CD4-positive, alpha-beta T cell treated with Interleukin-10 for 1 hour (primary cell): Measurements from ENCODE around the gene DHRS12.

Experiments
- DNase-seq: peaks from one replicate; pipeline ENCODE4 v3.0.0-alpha.2; 2020

Gene DHRS12, protein sequence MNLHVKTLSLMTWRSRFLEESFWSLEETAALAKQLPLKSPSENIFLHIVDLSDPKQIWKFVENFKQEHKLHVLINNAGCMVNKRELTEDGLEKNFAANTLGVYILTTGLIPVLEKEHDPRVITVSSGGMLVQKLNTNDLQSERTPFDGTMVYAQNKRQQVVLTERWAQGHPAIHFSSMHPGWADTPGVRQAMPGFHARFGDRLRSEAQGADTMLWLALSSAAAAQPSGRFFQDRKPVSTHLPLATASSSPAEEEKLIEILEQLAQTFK

GRCh38 chr13:51803422-51804294 is at the start of gene DHRS12:
DHRS12 (minus strand) TSS chr13:51804163; CDS start chr13:51799659, 4,504 bp downstream.
- peak; percentile 92 for DNase-seq

DNA sequence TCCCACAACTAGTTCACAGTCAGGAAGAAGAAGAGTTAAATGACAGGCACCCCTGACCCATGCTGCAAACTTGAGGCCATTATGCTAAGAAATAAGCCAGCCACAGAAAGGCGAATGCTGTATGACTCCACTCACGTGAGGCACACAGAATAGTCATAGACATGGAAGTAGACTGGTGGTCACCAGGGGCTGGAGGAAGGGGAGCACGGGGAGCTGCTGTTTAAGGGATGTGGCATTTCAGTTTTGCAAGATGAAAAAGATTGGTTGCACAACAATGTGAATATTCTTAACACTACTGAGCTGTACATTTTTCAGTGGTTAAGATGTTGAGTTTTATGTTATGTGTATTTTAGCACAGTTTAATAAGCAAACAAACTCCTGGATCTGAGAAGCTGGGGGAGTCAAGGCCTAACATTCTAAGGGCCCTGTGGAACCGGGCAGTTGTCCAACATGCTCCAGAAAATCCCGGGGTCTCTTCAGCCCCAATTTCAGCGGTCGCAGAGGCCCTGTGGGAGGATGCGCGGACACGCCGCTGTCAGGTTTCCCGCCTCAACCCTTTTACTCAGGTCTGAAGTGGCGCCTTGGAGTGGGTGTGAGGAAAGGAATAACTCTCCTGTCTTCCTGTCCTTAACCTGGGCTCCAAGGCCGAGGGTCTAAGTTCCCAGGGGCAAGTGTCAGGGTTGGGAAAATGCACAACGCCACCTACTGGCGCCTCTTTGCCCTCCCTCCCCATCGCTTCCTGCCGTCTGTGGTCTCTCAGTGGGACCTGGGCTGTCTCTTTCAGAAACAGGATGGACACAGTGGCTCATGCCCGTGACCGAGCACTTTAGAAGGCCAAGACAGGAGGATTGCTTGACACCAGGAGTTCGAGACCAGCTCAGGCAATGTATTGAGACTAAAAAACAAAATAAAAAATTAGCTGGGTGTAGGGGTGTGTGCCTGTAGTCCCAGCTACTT is 45.5 kb upstream of the DHRS12 start:
- DNase-seq = peak; percentile 32

DNA sequence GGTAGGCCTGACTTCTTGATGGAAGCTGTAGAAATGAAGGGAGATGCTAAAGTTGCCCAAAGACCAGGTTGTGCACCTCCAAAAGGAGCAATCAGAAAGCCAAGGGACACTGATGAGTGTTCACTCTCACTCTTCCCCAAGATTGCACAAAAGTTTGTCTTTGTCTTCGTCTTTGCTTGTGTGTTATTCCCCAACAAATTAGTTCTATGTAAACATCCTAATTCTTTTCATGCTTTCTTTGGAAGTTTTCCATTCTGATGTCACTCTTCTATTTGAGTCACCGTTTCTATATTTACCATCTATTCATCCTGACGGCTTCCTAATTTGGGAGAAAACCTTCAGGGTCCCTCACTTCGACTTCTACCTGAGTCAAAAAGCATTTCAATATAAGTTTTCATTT is 44.7 kb upstream of the DHRS12 start:
- DNase-seq = no peak

GRCh38 chr13:51846756-51847155 is 42.8 kb upstream of the DHRS12 start:
- no peak for DNase-seq

DNA sequence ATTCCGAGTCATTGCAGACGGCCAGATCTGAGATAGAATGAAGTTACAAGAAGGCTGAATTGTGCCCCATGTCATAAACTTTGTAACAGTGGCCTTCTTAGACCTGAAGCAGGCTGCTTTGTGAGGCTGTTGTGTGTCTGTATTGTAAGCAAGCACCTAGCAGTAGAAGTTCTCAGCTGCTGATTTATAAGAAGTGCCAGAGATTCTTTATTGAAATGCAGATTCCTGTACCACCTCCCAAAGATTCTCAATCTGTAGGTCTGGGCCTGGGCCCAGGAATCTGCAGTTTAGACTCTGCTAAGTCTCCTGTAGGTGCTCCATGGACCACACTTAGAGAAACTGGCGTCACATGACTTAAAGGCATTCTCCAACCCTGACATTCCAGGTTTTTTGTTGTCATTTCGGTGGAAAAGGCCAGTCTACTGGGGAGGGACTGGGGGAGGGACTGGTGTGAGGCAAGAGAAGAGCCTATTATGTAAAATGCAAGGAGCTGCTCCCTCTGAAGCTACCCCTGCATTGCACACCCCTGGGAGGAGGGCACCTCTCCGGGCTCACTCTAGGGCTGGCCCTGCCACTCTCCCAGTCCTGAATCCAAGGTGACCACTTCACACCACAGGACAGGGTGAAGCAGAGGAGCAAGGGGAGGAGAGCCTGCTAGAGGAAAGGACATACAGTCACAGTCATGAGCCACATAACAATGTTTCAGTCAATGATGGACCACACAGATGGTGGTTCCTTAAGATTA is 41.8 kb upstream of the DHRS12 start:
- no peak for DNase-seq

DNA sequence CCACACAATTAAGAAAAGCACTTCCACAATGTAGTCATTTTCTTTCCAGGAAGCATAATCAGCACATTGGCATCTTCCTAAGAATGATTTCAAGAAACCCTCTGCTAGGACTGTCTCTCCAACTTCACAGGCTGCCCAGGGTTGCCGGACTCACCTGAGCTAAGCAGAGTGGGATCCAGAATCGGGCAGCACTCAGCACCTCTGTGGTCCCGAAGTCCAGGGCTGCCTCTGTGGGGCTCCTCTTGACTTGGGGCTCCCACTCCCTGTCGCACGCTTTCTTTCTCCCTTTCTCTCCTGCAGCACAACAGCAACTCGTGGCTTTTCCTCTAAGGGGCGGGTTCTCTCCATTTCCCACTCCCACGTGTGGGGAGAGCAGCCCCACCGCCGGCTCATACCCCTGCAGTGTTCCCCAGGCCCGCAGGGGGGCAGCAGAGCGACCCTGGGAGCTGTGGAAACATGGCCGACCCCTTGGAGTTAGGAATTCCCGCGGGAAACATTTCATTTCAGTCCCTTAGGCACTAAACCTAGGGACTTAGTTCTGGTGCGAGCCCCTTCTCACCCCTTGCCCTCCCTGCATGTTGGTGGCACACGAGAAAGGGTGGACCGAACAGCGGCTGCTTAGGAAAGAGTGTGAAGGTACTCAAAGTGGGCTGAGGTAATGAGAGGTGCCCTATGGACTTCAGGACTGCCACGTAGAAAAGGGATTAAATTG is 41.1 kb upstream of the DHRS12 start, which contains the start of gene TMEM272:
TMEM272 (minus strand) TSS at position 316 of the 712 bp plus-strand sequence. CDS start 6,647 bp downstream, outside the sequence.
- peak; percentile 55 for DNase-seq

- DNase-seq = no peak
These were observed 39.6 kb upstream of the DHRS12 start for GRCh38 chr13:51843529-51843928.

DNA sequence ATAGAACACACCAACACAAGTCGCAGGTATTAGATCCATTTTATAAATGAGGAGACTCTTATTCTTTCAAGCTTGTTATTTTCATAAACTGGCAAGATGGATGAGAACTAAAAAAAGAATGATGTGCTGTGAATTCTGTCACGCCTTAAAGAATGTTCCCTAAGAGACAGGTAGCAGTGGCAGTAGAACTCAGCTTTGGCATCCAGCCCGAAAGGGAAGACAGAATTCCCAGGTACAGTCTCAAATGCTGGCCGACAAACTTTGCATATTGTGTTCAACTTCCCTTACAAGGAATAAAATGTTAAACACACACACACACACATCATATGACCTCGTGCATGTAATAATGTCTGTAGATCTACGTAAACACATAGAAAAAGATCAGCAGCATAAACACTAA is 37.8 kb upstream of the DHRS12 start:
- no peak for DNase-seq

DNA sequence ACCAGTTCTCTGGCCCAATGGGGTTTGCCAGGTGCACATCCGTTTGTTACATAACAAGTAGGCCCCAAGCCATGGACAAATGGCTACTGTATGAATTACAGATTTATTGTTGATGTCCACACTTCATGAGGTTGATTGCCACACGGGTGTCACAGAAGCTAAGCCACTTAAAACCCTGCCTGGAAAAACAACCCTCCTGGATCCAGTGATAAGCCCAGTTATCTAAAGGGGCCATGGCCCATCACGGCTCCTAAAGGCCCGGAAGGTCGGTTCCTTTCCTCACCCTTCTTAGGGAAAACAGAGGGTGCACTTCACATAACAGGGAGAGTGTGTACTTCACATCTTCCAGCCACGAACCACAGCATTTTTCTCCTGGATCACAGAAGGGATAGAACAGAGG is 37.0 kb upstream of the DHRS12 start:
- DNase-seq = no peak

DNA sequence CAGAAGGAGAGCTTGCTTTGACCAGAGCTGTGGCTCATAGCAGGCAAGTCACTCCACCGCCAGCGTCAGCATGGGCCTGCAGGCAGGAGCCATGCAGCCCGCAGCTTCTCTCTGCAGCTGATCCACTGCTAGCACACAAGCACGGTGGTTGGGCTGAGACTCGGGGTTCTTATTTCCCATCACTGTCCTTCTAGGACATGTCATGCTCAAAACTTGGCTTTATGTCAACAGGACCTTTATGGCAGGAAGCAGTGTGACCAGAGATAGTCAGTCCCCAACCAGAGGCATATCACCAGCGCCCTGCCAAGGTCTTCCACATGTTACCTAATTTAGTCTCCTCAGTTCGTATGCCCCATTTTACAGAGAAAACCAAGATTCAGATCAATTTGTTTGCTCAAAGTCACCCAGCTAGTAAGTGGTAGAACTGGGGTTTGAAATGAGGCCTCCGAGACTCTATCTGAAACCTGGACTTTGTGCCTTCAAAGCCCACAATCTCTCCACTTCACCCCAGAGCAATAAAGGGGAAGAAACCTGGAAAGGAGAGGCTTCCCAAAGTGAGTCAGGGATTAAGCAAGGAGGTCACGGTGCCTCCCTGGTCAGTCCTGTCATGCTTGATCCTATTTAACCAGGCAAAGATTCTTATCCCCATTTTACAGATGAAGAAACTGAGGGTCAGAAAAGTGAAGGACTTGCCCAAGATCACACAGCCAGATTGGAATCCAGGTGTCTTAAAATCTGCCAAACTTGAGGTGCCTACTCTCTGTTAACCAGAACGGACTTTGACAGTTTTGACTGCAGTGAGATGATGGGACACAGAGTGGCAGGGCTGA is 36.0 kb upstream of the DHRS12 start:
- DNase-seq = no peak

DNA sequence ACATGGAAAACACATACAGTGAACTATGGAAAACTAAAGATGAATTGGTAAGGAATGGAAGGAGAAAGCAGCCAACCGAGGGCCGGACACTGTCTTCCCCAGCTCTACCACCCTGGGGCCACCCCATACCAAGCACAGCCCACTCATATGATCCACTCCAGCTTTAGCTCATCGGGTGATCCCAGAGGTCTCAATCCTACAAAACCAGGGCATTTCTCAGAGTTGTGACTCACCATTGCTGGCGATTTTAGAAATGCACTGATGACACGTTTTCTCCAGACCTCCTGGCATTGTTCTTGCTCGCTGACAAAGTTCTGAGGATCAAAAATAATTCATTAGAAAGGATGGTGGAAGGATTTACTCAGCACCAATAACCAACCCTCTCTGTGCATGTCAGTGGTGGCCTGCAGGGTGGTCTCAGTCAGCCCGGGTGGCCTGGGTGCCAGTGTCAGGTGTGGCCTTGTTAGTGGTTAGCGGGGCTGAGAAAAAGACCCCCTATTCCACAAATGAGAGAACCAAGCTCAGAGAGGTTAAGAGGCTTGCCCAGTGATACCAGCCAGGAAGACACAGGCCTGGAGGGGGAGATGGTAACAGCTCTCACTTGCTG is 34.4 kb upstream of the DHRS12 start:
- no peak for DNase-seq

DNA sequence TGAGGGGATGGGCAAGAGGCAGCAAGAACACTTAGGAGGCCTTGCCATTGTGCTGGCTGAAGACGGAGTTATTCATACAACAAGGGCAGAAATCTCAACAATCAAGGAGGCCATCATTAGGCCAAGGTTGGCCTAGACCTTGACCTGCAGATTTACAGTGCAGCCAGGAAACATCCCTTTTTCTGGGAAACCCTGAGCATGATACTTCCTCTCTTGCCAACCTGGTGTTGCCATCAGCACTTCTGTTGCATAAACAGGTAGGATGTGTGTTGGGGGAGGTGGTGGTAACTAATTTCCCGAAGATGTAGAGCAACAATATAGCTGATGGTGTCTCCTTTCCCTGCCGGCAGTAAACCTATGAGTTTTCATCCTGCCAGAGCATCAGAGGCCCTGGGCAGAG is 33.1 kb upstream of the DHRS12 start:
- DNase-seq = no peak

- DNase-seq = no peak
These were observed 30.7 kb upstream of the DHRS12 start for GRCh38 chr13:51834581-51835171.

- no peak for DNase-seq
These were observed 30.0 kb upstream of the DHRS12 start for GRCh38 chr13:51833980-51834379.

DNA sequence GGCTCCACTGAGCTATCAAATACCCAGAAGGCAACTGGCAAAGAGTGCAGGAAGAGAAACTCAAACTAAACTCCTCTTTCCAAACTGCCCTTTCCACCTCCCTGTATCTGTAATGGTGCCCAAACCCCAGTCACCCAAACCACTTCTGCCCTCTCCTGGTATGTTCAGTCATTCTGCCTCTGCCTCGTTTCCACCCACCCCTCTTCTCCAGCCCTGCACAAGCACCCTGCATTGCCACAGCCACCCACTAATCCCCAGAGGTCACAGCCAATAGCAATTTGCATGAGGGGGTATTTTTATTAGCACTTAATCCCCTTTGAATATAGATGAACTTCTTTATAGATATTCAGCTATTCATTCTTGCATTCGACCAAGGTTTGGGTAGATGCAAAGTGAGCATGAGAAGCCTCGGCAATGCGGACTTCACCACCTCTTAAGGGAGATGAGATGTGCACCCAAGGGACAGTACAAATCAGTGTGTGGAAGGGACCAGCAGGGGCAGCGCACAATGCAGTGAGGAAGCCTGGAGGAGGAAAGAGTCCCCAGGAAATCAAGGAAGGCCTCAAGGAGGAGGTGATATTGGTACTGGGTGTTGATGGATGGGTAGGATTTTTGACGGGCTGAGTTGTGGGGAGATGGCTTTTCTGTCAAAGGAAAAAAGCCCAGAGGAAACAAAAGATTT is 28.6 kb upstream of the DHRS12 start:
- DNase-seq = peak; percentile 77

GRCh38 chr13:51831519-51831918 is 27.6 kb upstream of the DHRS12 start:
- DNase-seq = no peak

DNA sequence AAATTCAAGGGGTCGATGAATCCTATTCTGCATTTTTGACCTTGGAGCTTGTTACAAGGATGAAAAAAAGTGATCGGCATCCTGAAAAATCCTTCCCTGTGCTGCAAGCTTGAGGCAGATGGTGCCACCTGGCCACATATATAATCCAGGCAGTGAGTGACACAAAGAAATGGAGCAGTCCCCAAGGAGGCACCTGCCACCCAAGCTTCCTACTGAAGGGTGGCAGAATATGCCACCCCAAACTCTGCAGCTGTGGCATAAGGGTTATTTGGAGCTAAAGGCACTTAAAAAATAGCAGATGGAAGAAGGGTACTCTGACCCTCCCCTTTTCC is 25.6 kb upstream of the DHRS12 start:
- no peak for DNase-seq

DNA sequence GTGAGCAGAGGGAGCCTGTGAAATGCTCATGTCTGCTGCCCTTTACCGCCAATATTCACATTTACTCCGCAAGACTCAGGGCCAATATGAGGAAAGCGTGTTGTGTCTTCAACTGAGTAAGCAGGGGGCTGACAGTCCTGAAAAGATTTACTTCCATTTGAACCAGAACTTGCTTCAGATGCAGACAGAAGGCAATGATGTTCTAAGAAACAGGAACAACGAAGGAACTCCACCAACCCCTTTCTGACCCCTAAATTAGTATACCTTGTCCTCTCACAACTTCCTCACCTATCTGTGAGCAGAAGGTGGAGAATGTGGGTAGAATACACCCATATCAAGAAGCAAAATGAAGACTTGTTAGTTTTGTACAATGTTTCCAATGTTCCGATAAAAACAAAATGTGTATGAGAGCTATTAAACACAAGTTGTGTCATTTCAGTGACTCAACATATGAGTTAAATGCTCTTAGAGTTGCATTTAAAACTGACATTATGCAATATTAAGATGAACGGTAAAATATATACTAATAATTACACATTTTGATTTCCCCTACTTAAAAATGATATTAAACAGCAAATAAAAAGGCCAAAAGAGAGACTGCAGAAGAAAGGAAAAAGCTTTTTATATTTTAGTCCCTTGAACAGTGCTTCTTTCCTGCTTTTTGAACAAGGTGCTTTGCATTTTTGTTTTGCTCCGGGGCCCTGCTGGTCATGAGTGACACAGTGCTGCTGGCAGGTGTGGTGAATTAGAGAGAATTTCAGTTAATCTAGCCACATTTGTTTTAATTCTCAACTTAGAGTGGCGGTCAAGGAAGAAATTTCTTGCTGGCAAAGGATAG is 25.0 kb upstream of the DHRS12 start:
- no peak for DNase-seq
